ENCODE results near the gene WDR45B.

Gene WDR45B

DNA sequence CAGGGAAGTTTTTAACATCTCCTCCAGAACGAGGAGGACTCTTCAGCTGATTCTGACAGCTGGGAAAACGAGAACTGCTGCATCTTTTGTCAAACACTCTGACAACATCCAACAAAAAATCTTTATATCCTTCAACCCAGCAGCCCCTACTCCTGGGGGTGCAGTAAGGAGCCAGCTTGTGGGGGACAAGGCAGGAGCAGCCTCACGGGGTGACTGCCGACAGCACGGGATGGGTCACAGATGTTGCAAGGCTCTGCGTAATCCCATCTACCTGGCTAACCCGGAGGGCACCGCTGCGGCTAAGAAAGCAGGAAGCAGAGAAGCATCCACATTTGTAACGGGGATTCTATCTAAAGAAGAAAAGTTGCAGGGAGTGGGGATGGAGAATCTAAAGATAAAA, 28.6 kb downstream of the WDR45B start:
- FAIRE-seq, result no peak

DNA sequence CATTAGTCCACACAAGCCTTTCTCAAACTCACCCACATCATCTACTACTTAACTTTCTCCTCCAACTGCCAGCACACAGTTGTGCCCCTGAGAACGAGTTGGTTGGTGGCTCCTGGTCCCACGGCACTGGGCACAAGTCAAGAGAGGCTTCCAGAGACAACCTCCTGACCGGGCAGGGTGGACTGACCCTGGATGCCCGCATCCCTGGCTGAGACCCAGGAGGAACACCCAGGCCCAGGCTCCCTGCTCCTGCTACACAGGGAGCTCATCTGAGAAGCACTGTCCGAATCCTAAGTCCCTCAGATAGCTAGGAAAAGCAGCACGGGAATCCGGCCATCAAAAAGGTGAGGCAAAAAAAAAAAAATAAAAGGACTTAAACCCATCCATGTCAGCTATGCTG, 29.0 kb downstream of the WDR45B start:
- FAIRE-seq, result no peak

DNA sequence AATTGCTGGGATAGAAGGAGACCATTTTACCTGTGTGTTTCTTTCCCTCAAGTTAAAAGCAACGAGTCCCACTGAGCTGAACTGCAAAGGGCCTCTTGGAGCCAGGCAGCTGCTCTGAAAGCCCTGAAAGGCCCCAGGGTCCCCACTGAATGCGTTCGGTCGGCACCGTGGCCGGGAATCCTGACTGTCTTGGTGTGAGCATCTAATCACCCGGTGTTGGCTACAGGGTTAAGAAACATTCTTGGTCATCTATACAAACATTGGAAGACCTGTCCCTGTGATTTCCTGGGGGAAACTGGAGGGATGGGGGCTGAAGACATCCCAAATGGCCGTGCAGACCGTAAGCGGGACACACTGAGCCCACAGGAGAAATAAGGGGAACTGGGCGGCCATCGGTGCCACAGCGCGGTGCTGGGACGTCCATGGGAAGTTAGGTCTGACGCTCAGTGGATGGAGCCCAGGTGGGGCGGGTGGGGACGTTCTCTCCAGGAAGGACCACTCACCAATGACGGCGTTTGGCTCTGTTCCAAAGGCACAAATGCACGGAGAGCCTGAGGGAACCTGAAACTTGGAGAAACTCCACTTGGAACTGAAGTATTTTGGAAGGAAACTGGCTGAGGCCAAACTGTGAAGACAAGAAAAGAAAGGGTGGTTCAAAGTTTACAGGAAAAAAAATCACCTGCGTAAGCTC, 32.1 kb downstream of the WDR45B start:
- no peak for FAIRE-seq

DNA sequence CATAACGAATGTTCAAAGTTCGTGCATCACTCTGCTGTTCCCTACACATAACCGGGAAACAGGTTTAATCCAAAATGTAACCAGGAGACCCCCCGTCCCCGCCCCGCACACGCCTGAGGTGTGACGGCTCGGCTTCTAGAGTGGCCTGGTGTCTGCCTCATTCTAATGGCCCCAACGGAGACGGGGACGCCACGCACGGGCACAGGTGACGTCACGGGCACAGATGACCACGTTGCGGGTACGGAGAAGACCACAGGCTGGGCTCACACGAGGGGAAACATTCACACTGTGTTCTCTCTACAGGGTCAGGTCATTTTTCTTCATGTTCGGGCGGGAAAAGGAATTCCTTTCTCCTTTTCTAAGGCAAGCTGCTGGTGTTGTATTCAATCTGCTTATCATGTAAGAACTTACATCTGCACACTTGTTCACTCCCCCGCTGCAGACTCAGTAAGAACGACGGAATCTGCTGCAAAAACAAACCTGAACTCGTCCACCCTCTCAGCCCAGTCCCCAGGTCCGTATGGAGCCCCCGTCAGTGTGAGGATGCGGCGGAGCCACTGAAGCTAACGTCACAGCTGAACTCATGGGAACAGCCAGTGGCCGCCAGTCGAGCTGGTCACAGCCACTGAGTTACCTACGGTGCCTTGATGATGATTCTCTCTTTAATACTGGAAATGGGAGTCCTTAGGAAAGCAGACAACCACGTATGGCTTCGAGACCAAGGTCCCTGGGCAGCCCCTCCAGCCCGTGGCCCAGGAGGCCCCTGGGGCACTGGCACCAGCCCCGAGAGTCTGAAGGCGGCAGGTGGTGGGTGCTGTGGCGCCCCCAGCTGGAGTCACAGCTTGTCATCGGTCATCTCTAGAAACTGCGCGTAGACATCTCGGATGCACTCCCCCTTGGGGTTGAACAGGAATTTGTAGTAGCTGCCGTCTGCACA, 32.9 kb downstream of the WDR45B start:
- no peak for FAIRE-seq

DNA sequence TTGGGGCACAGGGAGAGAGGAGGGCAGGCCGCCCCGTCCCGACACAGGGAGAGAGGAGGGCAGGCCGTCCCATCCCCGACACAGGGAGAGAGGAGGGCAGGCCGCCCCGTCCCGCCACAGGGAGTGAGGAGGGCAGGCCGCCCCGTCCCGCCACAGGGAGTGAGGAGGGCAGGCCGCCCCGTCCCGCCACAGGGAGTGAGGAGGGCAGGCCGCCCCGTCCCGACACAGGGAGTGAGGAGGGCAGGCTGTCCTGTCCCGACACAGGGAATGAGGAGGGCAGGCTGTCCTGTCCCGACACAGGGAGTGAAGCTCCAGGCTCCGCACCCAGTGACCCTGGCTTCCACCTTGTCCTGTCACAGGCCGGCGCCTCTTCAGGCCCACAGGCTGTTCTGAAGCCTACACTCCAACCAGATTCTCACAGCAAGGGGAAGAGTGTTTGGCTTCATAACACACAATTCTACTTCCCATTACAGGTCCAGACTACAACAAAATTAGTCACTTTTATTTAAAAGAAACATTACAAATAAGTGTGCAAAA, 34.1 kb downstream of the WDR45B start:
- no peak for FAIRE-seq

DNA sequence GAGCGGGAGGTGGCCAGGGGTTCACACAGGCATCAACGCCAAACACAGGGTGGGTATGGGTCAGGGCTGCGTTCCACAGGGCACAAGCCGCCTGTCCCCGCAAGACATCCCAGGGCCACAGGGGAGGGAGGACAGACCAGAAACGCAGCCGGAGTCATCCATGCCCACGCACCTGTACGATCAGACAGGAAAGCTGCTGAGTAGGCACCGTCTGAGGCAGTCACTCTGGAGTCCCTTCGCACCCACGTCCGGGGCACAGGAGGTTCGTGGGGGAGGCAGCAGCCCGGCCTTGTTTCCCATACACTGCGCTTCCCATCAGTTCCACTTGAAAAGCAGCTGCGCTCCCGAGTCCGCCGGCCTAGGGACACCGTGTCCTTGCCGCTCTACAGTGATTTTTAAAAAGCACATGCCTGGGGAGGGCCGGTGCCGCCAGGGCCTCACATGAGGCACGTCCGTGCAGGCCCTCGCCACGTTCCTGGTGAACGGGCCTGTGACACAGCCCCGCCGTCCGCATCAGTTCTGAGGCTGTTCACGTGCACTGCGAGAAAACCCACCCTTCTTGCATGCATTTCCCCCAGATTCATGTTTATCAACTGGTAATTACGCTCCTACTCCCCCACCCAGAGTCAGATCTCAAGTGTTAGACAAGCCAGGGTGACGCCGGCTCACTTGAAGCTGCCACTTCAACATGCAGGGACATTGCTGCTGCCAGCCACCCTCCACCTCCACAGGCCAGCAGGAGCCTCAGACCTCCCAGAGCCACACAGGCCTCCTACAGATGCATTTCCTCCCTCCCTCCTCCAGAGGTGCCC, 34.8 kb downstream of the WDR45B start:
- FAIRE-seq, result no peak

DNA sequence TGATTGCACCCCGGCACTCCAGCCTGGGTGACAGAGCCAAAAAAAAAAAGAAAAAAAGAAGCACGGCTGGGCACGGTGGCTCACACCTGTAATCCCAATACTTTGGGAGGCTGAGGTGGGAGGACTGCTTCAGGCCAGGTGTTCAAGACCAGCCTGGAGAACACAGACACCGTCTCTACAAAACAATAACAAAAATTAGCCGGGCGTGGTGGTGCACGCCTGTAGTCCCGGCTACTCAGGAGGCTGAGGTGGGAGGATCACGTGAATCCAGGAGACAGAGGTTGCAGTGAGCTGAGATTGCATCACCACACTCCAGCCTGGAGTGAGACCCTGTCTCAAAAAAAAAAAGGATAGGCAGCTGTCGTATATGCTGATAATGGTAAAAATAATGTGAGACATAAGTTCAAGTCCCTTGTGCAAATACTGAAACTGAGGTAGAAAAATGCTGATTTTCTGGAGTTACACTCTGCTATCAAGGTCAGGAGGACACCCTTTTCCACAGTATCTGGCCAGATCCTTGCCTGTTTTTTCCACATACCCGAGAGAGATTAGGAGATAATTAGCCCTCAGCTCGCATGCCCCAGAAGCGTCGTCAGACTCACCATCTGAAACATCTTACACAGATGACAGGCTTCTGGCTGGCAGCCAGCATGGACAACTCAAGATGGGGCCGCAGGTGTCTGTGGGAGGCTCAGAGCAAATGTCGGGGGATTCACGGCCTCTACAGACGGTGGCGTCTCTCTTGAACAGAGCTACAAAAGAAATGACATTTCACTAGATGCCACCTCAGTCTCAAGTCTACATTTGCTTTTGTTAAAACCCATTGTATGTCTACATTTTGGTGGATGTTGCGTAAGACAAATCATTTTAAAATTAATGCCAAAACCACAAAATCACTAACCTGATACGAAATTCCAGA, 36.8 kb downstream of the WDR45B start:
- FAIRE-seq, result no peak

DNA sequence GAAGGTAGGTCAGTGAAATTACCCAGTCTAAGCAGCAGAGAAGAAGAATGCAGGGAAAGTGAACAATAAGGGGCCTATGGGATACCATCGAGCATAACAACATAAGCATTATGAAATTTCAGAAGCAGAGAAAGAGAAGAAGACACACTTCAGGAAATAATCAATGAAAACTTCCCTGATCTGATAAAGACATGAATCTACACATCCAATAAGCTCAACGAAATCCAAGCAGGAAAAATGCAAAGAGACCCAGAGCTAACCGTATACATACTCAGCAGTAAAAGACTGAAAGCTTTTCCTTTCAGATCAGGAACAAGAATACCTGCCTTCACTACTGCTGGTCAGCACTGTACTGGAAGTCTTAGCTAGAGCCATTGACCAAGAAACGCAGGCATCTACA, 38.6 kb downstream of the WDR45B start:
- FAIRE-seq, result no peak

DNA sequence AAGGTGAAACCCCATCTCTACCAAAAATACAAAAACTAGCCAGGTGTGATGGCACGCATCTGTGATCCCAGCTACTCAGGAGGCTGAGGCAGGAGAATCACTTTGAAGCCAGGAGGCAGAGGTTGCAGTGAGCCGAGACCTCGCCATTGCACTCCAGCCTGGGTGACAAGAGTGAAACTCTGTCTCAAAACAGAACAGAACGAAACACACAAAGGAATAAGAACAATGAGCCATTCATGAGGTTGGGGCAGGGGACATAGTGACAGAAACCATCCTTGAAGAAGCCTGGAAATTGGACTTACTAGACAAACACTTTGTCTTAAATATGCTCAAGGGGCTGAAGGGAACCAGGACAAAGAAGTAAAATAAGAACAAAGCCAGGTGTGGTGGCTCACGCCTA, 39.4 kb downstream of the WDR45B start:
- FAIRE-seq, result no peak

DNA sequence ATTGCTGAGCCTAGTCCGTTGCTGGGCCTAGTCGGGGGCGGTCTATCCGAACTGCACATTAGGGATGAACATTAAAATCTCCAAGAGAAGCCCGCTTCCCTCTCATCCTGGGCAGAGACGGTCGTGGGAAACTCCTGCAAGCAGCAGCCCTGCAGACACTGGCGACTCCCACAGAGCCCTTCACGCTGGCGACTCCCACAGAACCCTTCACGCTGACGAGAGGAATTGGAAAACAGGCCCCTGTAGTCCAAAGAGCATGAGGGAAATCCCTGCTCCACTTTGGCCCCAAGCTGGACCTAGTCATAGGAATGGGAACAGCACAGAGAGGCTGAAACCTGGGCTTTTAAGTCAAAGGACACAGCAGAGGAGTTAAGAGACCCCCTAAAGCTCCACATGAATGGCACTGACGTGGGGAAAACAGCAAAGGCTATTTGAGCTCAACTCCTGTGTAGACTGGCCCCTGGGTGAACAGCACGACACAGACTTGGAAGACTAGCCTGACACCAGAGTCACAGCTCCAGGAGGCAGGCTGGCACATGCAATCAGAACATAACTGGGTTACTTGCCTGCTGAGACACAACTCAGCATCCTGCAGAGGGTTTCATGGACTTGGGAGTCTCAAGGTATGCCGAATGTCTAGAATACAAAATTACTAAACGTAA, 42.2 kb downstream of the WDR45B start:
- FAIRE-seq, result no peak

DNA sequence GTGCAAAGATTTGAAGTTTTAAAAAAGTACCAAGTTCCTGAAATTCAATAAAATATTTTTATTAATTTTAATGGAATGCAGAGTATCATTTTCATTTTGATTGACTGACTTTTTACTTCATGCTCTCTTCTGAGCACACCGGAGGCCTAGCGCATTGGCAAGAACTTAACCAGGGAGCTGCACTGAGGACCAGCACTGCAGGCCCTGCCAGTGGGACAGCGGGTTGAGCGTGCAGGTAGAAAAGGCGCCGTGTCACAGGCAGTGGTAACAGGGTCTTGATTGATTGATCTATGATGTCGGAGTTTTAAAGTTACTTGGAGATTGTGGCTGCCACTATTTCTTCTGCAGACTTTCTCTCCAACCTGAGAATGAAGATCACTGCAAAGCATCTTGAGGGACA, 43.7 kb downstream of the WDR45B start:
- no peak for FAIRE-seq

DNA sequence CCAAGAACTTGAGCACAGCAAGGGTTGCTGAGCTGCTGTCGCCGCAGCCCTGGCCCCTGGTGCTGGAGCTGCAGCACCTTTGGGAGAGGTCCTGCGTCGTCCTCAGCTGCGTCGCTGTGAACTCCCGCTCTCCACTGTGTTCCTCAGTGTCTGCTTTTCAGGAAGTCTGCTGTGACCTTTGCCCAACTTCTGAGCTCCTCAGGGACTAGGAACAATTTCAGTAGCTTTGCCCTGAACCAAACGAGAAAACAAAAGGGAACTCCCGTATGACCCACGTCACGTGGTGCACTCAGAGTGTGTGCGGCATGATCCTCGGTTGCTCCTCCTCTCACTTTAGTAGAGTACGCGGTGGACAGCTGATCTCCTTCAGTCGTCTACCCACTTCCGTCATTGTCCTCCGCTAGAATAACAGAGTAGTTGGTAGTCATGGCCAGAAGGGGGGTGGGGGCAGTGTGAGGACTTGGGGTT, 44.2 kb downstream of the WDR45B start:
- FAIRE-seq, result no peak

DNA sequence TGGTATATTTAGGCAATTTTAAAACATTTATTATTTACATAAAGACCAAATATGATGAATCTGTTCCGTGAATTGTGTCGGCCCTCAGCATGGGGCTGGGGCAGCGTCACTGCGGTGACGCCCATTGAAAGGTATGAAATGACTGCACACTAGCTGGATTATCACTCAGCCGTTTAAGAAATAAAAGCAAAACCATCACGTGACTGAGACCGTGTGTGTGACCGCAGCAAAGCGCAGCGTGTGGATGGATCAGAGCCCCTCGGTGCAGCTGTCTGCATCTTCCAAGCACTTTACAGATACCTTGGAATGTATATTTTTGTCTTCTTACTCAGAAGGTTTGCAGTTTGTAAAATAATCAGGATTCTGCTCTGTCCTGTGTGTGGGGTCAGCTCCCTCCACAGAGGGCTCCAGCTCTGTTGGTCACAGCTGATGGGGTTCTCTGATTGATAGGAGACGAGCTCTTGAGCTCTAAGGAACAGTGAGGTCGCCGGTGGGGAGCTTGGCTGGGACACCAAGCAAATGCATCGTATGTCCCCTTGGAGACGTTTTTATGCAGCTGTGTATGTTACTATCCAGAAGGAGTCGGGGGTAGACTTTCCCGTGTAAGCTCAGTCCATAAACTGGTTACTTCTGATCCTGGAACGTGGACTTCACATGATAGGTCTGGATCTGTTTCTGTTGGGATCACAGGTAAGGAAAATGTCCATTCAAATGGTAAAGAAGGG, 45.1 kb downstream of the WDR45B start:
- no peak for FAIRE-seq

DNA sequence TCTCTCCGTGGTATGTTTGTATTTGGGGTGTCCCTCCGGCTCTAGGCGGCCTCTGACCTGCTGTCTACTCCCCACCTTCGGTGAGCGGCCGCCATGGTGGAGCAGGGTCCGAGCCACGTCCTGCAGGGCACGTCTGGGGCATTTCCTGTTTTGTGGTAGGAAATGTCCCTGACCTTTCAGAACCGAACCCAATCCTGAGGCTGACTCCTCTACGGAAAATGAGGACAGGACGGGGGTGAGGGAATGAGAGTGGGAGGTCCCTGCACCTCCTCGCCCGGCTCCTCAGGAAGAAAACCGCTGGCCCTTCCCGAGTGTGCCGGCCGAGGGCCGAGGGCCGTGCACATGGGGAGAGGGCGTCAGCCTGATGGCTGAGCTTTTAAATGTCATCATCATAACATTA, 45.8 kb downstream of the WDR45B start:
- no peak for FAIRE-seq

DNA sequence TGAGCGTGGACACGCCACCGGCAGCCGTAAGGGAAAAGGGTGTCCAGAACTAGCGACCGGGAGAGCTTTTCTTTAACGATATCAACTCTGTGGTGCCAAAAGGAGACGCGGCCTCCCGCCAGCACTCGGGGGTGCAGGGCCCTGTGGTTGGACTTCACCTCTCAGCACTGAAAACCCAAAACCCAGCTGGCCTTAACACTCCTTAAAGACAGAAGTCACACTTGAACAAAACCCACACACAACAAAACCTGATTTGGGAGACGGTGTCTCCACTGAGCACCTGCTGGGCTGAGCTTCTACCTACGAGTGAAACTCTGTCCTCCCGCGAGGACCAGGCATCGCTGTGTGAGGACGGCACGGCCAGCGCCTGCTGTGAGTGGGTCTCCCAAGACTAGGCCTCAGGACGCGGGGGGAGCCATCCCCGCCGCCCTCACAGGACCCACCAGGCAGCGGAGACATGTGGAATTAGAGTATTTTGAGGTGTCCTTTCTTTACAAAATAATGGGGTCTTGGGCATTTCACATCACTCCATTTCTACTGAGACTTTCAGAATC, 46.7 kb downstream of the WDR45B start:
- no peak for FAIRE-seq

DNA sequence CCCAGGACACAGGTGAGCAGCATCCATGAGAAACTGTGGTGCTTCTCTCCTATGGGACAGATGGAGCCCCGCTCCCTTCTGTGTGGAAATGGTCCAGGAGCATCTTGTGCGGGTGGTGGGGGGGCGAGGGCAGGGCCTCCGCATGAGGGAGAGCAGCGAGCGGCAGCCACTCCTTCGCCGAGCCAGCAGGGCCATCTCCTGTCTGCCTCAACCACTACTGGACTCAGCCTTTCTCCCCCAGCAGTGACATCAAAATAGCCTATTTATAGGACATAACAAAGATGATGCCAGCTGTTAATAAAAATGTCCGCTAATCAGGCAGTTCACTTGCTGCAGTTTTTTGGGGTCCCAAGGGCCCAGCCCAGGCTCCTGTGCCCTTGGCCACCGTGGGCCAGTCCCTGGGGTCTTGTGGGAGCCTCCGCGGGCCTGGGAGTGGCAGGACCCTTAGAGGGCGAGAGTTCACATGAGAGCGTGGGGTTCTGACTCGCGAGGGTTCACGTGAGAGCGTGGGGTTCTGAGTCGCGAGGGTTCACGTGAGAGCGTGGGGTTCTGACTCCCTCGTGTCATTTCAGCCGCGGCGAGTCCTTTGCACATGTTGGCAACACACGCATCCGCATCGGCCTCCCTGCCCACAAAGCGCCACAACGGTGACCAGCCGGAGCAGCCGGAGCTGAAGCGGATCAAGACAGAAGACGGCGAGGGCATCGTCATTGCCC, 47.4 kb downstream of the WDR45B start:
- FAIRE-seq, result no peak

DNA sequence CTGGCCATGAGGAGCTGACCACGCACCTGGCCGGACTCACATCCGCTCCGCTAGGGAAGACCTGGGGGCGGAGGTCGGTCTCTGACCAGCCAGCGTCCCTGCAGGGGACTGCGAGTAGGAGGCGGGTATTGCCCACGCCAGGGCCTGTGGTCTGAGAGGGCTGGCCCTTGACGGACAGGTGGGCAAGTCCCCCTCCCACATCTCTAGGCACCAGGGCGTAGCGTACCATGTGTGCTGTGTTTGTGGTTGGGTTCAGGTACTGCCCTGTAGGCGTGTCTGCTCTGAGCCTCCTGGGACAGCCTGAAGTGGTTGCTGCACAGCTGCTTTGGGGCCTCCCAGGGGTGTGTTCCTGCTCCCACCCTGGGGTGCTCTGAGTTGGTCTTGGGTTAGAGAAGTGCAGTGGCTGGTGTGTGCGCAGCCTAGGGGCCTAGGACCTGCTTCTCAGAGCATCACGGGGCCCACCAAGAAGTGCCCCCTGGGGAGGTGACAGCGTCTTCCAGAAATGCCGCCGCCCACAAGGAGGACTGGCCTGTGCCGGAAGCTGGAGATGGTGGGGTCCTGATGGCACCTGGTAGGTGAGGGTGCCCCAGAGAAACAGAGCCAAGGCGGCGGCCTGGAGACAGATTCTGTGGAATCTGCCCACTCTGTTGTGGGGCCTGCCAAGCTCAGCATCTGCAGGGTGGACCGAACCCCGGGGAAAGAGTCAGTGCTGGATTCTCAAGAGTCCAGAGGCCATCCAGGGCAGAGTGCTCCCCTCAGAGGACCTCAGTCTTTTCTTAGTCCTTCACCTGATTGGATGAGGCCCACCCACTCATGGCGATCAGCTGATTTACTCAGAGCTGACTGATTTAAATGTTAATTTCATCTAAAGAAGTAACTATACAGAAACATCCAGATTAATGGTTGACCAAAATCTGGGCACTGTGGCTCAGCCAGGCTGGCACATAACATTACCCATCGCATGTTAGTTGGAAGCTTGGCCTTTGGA, 48.3 kb downstream of the WDR45B start:
- no peak for FAIRE-seq

Measured in endometrium (tissue), 2 donors.